ENCODE data around the gene DPF1. TPM values are rescaled to one million over a fixed set of nuclear protein-coding genes. Genes with fewer than 3 reads are reported as not detected.

Gene DPF1
- total RNA-seq, 4 donors from 2014 or later, result not detected

DNA sequence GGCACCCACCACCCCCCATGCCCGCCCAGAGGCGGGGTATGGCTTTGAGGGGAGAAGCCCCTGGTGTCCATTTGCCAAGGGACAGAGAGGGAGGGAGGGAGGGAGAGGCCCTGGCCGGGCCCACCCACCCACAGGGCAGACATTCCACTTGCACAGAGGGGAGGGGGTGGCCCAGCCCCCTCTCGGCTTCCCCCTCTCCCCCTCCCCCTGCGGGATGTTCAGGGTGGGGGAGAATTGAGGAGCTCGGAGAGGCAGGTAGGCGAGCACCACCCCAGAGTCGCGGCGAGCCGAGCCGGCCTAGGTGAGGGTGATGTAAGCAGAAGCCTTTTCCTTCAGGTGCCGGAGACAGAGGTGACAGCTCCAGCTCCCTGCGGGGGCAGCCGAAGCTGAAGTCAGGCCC, 12.3 kb downstream of the DPF1 start:
- intact Hi-C loops (cut with DNase I; ENCODE audit: low total_unique reads), result no loop called here
- 38% methylated on average over 6 of the region's 15 CpGs; no CpG with 5 or more reads in 1 of the 2 donors for WGBS, 2 donors (ENCODE audit: low coverage in 1 of 2)
- Histone ChIP-seq H3K27me3 (peaks cover 62% of the 10 kb centered on the region), H3K36me3 (no peaks in the 10 kb centered on the region), H3K27ac (no peak overlapping the region), H3K9me3 (no peaks in the 10 kb centered on the region), H3K4me1 (peaks cover 11 to 29% (median 16%) of the 10 kb centered on the region in 4 donors), H3K4me3 (no peak overlapping the region)
- DNase-seq, result no peak
- TF ChIP-seq, protein P1, sequence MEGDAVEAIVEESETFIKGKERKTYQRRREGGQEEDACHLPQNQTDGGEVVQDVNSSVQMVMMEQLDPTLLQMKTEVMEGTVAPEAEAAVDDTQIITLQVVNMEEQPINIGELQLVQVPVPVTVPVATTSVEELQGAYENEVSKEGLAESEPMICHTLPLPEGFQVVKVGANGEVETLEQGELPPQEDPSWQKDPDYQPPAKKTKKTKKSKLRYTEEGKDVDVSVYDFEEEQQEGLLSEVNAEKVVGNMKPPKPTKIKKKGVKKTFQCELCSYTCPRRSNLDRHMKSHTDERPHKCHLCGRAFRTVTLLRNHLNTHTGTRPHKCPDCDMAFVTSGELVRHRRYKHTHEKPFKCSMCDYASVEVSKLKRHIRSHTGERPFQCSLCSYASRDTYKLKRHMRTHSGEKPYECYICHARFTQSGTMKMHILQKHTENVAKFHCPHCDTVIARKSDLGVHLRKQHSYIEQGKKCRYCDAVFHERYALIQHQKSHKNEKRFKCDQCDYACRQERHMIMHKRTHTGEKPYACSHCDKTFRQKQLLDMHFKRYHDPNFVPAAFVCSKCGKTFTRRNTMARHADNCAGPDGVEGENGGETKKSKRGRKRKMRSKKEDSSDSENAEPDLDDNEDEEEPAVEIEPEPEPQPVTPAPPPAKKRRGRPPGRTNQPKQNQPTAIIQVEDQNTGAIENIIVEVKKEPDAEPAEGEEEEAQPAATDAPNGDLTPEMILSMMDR (IDR thresholded peaks at IDR 0.05), result no peak
- TF ChIP-seq EP300 (IDR thresholded peaks at IDR 0.05; ENCODE audit: low read depth) (no peak), POLR2AphosphoS5 (IDR thresholded peaks at IDR 0.05) (no peak), POLR2A (IDR thresholded peaks at IDR 0.05) (no peak)
- in situ Hi-C loops (cut with MboI; ENCODE audit: low pct_ligation_motif_present in 1 of 4, low pct_unique_long_range_greater_than_20kb in 1 of 4, low sequenced_read_pairs in 3 of 4), result loop anchor here in 1 of 4 donors (25.0 kb wide), 1 partner anchor 324 kb away; no protein-coding TSS in a partner anchor

DNA sequence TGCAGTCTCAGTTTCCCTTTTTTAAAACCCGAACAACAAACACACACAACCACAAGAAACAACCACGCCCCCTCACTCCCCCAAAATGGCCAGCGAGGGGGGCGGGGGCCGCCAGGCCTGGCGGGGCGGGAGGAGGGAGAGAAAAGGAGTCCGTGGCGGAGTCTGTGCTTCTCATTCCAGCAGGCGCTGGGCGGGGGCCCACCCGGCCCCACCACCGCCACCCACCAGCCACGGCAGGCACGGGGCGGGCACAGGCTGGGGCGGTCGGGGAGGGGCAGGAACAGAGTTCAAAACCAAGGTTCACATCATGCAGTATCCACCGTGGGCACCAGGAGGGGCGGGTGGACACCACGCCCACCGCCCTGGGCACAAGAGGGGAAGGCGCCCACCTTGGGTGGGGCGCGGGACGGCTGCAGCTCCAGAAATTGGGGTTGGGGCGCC, 12.9 kb downstream of the DPF1 start:
- peaks cover 62% of the 10 kb centered on the region for H3K27me3 ChIP-seq
- peak overlapping the region in 1 of 4 donors; percentile 27 for H3K4me3 ChIP-seq
- TF ChIP-seq, protein P1 (IDR thresholded peaks at IDR 0.05), result peak in 1 of 5 experiments; percentile 4
- no peak for TF ChIP-seq POLR2AphosphoS5 (IDR thresholded peaks at IDR 0.05)
- no peak for TF ChIP-seq POLR2A (IDR thresholded peaks at IDR 0.05)
- H3K9me3 ChIP-seq, result no peaks in the 10 kb centered on the region
- peaks cover 0 to 4% (median 2%) of the 10 kb centered on the region in 4 donors for H3K36me3 ChIP-seq
- peaks cover 11 to 29% (median 16%) of the 10 kb centered on the region in 4 donors for H3K4me1 ChIP-seq
- intact Hi-C loops (cut with DNase I; ENCODE audit: low total_unique reads), result no loop called here
- no peak for DNase-seq
- 6% methylated on average over 19 of the region's 27 CpGs; no CpG with 5 or more reads in 1 of the 2 donors for WGBS, 2 donors (ENCODE audit: low coverage in 1 of 2)
- H3K27ac ChIP-seq, result no peak overlapping the region
- in situ Hi-C loops (cut with MboI; ENCODE audit: low pct_ligation_motif_present in 1 of 4, low pct_unique_long_range_greater_than_20kb in 1 of 4, low sequenced_read_pairs in 3 of 4), result loop anchor here in 1 of 4 donors (25.0 kb wide), 1 partner anchor 324 kb away; no protein-coding TSS in a partner anchor

DNA sequence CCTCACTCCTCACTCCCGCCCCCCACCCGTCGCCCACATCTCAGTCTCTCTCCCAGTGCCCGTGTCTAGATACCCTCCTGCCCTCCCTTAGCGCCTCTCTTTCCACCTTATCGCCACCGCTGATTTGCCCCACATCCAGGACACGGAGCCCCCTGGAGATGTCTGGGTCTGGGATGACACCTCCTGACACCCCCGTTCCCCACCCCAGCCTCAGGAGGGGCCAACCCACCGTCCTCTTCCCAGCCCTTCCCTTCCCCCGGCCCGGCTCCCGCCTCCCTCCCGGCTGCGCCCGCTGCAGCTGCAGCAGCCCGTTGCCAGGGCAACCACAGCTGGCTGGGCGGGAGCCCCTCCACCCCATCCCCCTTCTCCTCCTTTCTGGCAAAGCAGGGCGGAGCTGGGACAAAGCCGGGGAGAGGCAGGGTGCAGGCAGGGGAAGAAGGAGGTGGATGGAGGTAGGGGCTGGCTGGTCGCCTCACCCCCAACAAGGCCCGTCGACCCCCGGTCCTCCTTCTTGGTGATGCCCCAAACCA, 13.5 kb downstream of the DPF1 start:
- intact Hi-C loops (cut with DNase I; ENCODE audit: low total_unique reads) (no loop called here), in situ Hi-C loops (cut with MboI; ENCODE audit: low pct_ligation_motif_present in 1 of 4, low pct_unique_long_range_greater_than_20kb in 1 of 4, low sequenced_read_pairs in 3 of 4) (loop anchor here in 1 of 4 donors (25.0 kb wide), 1 partner anchor 323 kb away; no protein-coding TSS in a partner anchor)
- Histone ChIP-seq H3K4me3 (peak overlapping the region in 1 of 4 donors; percentile 27), H3K27ac (peak overlapping the region; percentile 19 to 70 (median 42)), H3K36me3 (peaks cover 0 to 6% (median 2%) of the 10 kb centered on the region in 4 donors), H3K9me3 (no peaks in the 10 kb centered on the region), H3K27me3 (peaks cover 60% of the 10 kb centered on the region), H3K4me1 (peaks cover 11 to 29% (median 16%) of the 10 kb centered on the region in 4 donors)
- peak; percentile 21 for DNase-seq
- WGBS, 2 donors (ENCODE audit: low coverage in 1 of 2), result 0 to 6% methylated on average over 1 to 24 of the region's 24 CpGs
- TF ChIP-seq POLR2A (IDR thresholded peaks at IDR 0.05) (no peak), EP300 (IDR thresholded peaks at IDR 0.05; ENCODE audit: low read depth) (no peak), POLR2AphosphoS5 (IDR thresholded peaks at IDR 0.05) (no peak)
- TF ChIP-seq, protein P1 (IDR thresholded peaks at IDR 0.05), result no peak

DNA sequence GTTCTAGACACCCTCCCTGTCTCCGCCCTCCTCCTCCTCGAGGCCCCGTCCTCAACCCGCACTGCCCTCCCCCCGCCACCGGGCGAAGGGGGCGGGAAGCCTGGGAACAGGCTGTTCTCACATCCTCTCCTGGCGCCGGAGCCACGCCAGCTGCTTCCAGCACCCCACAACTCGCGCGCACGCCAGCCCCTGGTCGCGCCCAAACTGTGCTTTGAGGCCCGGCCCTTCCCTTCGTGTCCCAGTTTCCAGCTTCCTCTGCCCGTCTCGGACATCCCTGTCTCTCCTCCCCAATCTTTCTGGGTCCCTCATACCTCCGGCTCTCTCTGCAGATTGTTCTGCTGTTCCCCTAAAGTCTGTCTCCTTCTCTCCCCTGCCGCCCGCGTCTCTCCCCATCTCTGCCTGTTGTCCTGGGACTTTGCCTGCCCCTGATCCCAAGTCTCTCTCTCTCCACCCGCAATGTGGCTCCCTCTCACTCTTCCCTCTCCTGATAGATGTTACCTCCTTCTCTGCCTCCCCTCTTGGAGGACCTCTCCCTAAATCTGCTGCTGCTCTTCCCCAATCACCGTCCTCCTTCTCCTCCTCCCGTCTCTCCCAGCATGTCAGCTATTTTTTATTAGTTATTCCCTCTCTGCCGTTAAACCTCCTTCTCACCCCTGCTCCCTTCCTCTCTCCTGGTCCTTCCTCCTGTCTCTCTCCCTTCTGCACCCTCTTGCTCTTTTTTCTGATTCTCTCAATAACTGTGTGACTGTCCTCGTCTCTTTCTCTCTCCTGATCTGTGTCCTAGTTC, 14.2 kb downstream of the DPF1 start:
- in situ Hi-C loops (cut with MboI; ENCODE audit: low pct_ligation_motif_present in 1 of 4, low pct_unique_long_range_greater_than_20kb in 1 of 4, low sequenced_read_pairs in 3 of 4) (loop anchor here in 1 of 4 donors (25.0 kb wide), 1 partner anchor 323 kb away; no protein-coding TSS in a partner anchor), intact Hi-C loops (cut with DNase I; ENCODE audit: low total_unique reads) (no loop called here)
- Histone ChIP-seq H3K36me3 (peaks cover 0 to 6% (median 2%) of the 10 kb centered on the region in 4 donors), H3K4me3 (peak overlapping the region in 1 of 4 donors; percentile 29), H3K4me1 (peaks cover 11 to 29% (median 16%) of the 10 kb centered on the region in 4 donors), H3K27ac (peak overlapping the region; percentile 19 to 70 (median 42)), H3K27me3 (peaks cover 56% of the 10 kb centered on the region), H3K9me3 (no peaks in the 10 kb centered on the region)
- DNase-seq, result peak; percentile 47
- WGBS, 2 donors (ENCODE audit: low coverage in 1 of 2), result 5 to 12% methylated on average over 7 to 30 of the region's 30 CpGs
- peak; percentile 35 to 64 (median 52) for TF ChIP-seq POLR2AphosphoS5 (IDR thresholded peaks at IDR 0.05)
- TF ChIP-seq POLR2A (IDR thresholded peaks at IDR 0.05), result peak; percentile 42
- TF ChIP-seq EP300 (IDR thresholded peaks at IDR 0.05; ENCODE audit: low read depth), result no peak
- TF ChIP-seq, protein P1 (IDR thresholded peaks at IDR 0.05), result no peak
